Dendritic cell treated with granulocyte-macrophage colony-stimulating factor and Interleukin-4, amounts not matched to agents 40 ng/mL and 50 ng/mL, for 4 days (primary cell): ENCODE data around the gene POC1B.
A peak's percentile ranks its signal among the peaks of the same experiment; 100 is the strongest.
"Not testable (repeated sequence)": the region's sequence is repeated elsewhere in the genome, so short reads cannot be mapped to it uniquely, and the experiment has no call there.

Experiments used
- H3K27ac Mint-ChIP-seq: one replicate; pipeline ENCODE4 v1.8.0; 2022; ENCODE audit warnings: mild to moderate bottlenecking, mixed read lengths
- H3K27me3 Mint-ChIP-seq: one replicate; pipeline ENCODE4 v1.8.0; 2022; ENCODE audit warnings: mild to moderate bottlenecking, mixed read lengths
- H3K36me3 Mint-ChIP-seq: one replicate; pipeline ENCODE4 v1.8.0; 2022; ENCODE audit warnings: low read depth, mixed read lengths
- H3K4me1 Mint-ChIP-seq: one replicate; pipeline ENCODE4 v1.8.0; 2022; ENCODE audit warnings: low read depth, mixed read lengths
- H3K4me3 Mint-ChIP-seq: one replicate; pipeline ENCODE4 v1.8.0; 2022; ENCODE audit warnings: mild to moderate bottlenecking, moderate library complexity, mixed read lengths
- H3K9me3 Mint-ChIP-seq: one replicate; pipeline ENCODE4 v1.8.0; 2022; ENCODE audit warnings: mixed read lengths
- intact Hi-C: fragments of 100-400 bp; cut with micrococcal nuclease; formaldehyde crosslinking; loops from one replicate; pipeline ENCODE4 v1.15.0; 2022

POC1B gene

DNA sequence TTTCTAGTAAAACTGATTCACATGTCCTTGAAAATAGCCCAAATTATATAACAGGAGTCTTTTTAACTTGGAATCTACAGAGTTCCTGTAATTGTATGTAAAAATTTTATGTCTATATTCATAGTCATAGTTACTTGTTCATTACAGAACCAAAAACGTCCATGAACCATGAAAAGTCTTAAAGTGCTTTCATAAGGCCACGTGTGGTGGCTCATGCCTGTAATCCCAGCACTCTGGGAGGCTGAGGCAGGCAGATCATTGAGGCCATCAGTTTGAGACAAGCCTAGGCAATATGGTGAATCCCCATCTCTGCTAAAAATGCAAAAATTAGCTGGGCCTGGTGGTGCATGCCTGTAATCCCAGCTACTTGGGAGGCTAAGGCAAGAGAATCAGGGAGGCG, 49.6 kb downstream of the POC1B start:
- Mint-ChIP-seq H3K27me3 (no peaks in the 10 kb centered on the region), H3K27ac (no peak overlapping the region), H3K9me3 (no peaks in the 10 kb centered on the region), H3K4me1 (peaks cover 11% of the 10 kb centered on the region), H3K4me3 (no peak overlapping the region), H3K36me3 (peaks cover 7% of the 10 kb centered on the region)
- intact Hi-C loops, result no loop called here

DNA sequence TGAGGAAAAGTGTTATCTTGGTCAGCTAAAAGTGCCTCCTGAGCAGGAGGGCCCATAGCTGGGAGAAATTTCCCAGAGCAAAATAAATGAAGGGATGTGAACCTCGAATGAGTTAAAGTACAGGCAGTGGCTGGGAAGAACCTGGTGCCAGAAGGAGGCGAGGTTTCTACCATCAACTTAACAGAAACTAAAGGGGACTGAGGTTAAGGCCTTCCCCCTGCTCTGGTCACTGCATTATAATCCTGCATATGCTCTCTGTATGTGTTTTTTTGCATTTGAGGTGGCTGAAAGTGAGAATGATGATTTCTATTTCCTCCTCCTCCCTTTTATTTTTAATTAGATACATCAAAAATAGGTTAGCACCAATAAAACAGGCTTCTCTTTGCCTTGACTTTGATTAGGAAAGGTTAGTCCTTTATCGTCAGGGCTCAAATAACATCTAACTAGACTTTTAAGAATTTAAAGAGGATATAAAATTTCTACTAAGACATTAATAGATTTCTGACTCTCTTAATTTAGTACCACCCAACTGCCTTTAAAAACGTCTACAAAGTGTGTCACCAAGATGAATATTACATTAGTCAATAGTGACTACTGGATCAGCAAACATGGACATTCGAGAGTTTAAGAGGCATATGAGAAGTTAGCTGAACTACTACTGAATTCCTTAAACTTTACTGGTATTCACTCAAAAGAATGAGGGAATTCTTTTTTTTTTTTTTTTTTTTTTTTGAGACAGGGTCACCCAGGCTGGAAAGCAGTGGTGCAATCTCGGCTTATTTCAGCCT, 50.5 kb downstream of the POC1B start:
- intact Hi-C loops, result no loop called here
- peaks cover 9% of the 10 kb centered on the region for H3K4me1 Mint-ChIP-seq
- H3K9me3 Mint-ChIP-seq, result no peaks in the 10 kb centered on the region
- no peak overlapping the region for H3K4me3 Mint-ChIP-seq
- no peak overlapping the region for H3K27ac Mint-ChIP-seq
- peaks cover 7% of the 10 kb centered on the region for H3K36me3 Mint-ChIP-seq
- no peaks in the 10 kb centered on the region for H3K27me3 Mint-ChIP-seq

DNA sequence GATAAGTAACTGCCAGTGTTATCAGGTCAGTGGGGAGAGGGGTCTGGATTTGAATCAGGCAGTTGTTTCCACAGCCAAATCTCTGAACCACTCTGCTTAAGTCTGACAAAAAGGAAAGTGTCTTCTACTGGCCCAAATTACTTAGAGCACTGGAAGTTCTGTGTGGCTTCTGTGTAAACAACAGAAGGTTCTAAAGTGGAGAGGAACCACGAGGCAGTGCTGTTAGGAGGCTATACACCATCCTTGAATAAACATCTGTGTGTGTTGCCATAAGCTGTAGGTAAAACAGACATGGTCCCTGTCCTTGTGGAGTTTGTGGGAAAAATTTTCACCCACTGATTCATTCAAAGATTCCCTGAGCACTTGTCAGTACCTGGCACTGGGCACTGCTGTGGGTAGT, 51.2 kb downstream of the POC1B start:
- no peaks in the 10 kb centered on the region for H3K9me3 Mint-ChIP-seq
- H3K4me1 Mint-ChIP-seq, result peaks cover 11% of the 10 kb centered on the region
- peaks cover 7% of the 10 kb centered on the region for H3K36me3 Mint-ChIP-seq
- intact Hi-C loops, result loop anchor here (5.0 kb wide), 1 partner anchor 1468 kb away; no protein-coding TSS in a partner anchor
- no peaks in the 10 kb centered on the region for H3K27me3 Mint-ChIP-seq
- H3K4me3 Mint-ChIP-seq, result no peak overlapping the region
- H3K27ac Mint-ChIP-seq, result no peak overlapping the region

DNA sequence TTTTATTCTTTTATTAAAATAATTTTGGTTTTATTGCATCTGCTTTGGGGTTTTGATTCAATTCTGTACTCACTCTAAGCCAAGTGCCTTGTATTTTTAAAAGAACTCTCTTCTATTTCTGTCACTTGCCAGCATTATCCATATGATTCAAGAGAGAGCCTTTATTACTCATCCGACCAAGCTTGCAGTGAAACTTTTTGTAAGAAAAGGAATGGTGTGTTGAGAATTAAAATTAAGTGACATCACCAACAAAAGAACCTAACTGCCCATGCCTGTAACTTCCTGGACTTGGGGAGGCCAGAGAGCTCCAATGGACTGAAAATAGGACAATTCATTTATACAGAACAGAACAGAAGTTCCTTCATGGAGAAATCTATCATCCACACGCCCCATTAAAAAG, 53.3 kb downstream of the POC1B start:
- intact Hi-C loops, result loop anchor here (5.0 kb wide), 1 partner anchor 1470 kb away; no protein-coding TSS in a partner anchor
- no peak overlapping the region for H3K27ac Mint-ChIP-seq

DNA sequence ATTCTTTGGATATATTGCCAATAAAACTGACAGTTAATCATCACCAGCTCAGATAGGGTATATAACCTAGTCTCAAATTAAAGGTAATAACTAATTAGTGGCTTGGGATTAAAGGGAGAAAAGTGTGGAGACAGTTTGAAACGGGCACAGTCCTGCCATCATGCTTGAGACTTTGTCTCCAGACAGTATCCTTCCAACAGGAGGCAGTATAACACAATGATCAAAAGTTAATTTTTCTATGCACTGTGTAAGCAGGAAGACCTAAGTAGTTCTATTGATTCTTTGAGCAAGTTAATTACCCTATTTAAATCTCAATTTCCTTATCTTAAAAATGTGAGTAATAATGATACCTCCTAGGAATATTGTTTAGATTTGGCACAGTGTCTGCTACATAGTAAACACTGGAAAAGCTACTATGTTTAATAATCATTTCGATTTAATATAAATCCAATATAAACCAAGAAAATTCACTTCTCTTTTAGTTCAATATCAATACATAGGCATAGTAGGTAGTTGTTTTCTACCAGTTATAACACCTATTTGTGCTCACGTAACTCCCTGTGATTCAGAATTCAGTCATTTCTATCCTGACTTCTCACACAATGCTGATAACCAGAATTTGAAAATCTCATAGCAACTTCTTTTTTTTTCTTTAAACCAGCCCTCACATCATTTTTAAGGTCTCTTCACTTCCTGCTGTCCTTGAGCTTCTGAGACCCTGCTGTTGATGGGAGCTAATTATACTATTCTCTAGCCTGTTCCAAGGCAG, 54.9 kb downstream of the POC1B start:
- Mint-ChIP-seq H3K36me3 (peaks cover 7% of the 10 kb centered on the region), H3K4me1 (peaks cover 20% of the 10 kb centered on the region), H3K9me3 (no peaks in the 10 kb centered on the region), H3K27me3 (no peaks in the 10 kb centered on the region), H3K27ac (no peak overlapping the region), H3K4me3 (no peak overlapping the region)
- intact Hi-C loops, result loop anchor here (1.0 to 5.0 kb wide), 2 partner anchors 58 to 1471 kb away; no protein-coding TSS in a partner anchor

More for the DNA sequence above, 53.3 kb downstream of the POC1B start:
- no peak overlapping the region for H3K4me3 Mint-ChIP-seq
- peaks cover 7% of the 10 kb centered on the region for H3K36me3 Mint-ChIP-seq
- peaks cover 24% of the 10 kb centered on the region for H3K4me1 Mint-ChIP-seq
- H3K27me3 Mint-ChIP-seq, result no peaks in the 10 kb centered on the region
- no peaks in the 10 kb centered on the region for H3K9me3 Mint-ChIP-seq

DNA sequence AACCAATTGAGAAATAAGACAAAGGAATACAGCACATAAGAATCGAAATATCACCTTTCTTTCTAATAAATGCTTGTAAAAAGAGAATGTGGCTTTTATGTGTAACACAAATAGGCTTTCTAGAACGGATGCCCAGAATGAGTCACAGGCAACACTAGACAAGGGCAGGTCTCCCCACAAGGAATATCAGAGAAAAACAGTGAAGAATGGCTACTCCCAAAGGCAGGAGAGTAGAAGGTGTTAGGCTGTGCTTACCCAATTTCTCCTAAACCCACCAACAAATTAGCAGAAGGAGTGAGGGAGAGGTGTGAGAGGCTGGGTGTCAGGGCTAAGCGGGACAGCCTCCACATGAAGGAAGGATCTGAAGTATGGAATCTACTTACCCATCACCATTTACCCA, 56.5 kb downstream of the POC1B start:
- H3K36me3 Mint-ChIP-seq, result no peaks in the 10 kb centered on the region
- intact Hi-C loops, result loop anchor here (5.0 kb wide), 1 partner anchor 432 kb away; no protein-coding TSS in a partner anchor
- peaks cover 20% of the 10 kb centered on the region for H3K4me1 Mint-ChIP-seq
- H3K9me3 Mint-ChIP-seq, result no peaks in the 10 kb centered on the region
- no peak overlapping the region for H3K4me3 Mint-ChIP-seq
- H3K27me3 Mint-ChIP-seq, result no peaks in the 10 kb centered on the region
- no peak overlapping the region for H3K27ac Mint-ChIP-seq

DNA sequence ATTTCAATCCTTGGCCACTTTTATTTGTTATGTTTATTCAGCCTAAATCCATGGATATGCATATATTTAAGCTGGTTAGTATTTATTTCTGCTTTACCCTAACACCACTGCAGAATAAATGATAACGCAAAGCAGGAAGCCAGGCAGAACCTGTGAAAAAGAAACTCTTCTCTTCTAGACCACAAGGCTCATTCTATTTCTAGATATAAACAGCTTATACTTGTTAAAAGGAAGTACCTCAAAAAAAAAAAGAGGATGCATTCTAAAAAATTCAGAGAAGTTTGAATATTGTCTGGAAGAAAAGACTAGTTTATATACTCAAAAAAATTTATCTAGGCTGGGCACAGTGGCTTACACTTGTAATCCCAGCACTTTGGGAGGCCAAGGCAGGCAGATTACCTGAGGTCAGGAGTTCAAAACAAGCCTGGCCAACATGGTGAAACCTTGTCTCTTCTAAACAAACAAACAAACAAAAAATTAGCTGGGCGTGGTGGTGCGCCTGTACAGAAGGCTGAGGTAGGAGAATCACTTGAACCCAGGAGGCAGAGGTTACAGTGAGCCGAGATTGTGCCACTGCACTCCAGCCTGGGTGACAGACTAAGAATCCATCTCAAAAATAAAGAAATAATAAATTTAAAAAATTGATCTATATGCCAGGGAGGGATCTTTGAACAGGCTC, 57.1 kb downstream of the POC1B start:
- no peaks in the 10 kb centered on the region for H3K27me3 Mint-ChIP-seq
- H3K36me3 Mint-ChIP-seq, result no peaks in the 10 kb centered on the region

DNA sequence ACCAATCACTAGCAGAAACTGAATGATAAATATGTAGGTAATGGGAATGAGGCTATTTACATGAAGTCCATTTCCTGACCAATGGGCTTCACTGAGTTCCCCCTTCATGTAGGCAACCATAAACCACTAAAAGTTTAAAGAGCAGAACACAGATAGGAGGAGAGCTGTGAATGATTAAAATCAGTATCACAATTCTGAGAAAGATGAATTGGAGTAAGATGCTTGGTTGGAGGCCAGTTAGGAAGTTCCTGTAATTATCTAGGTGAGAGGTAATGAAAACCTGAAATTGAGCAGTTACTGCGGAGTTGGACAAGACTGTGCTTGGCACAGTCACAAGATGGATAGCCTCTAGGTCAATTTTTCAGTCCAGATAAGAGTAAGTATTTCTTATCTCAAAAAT, 57.8 kb downstream of the POC1B start:
- Mint-ChIP-seq H3K4me1 (peaks cover 20% of the 10 kb centered on the region), H3K27ac (no peak overlapping the region), H3K9me3 (no peaks in the 10 kb centered on the region), H3K36me3 (no peaks in the 10 kb centered on the region), H3K27me3 (no peaks in the 10 kb centered on the region), H3K4me3 (no peak overlapping the region)
- intact Hi-C loops, result loop anchor here (5.0 kb wide), 1 partner anchor 431 kb away; no protein-coding TSS in a partner anchor

More for the DNA sequence above, 57.1 kb downstream of the POC1B start:
- H3K9me3 Mint-ChIP-seq, result no peaks in the 10 kb centered on the region
- no peak overlapping the region for H3K4me3 Mint-ChIP-seq
- peak overlapping the region; percentile 39 for H3K27ac Mint-ChIP-seq
- intact Hi-C loops, result loop anchor here (5.0 kb wide), 1 partner anchor 431 kb away; no protein-coding TSS in a partner anchor
- H3K4me1 Mint-ChIP-seq, result peaks cover 20% of the 10 kb centered on the region

DNA sequence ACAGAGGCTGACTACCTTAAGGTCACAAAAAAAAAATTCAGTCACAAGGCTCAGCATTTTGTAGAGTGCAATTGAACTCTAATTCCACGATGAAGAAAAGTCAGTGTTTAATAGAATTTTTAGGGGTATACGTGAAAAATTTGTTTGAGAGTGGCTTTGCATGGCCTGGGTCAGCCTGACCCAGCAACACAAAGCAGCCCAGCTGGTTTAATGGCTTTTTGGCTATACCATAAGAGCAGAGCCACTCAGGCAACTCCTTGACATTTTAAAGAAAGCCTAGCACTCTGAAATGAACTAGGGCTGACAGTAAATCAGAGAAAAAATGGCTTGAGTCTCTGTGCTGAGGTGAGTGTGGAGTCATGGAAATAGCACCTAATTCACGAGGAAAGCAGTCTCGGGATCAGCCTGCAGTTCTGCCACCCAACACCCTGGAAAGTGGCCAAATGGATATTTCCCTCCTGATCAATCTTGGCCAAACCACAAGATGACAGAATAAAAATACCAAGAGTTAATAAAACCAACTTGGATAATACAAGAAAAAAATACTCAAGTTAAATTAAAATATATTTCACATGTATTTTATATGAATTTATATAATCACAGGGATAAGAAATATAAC, 60.8 kb downstream of the POC1B start:
- H3K4me1 Mint-ChIP-seq, result peaks cover 27% of the 10 kb centered on the region

DNA sequence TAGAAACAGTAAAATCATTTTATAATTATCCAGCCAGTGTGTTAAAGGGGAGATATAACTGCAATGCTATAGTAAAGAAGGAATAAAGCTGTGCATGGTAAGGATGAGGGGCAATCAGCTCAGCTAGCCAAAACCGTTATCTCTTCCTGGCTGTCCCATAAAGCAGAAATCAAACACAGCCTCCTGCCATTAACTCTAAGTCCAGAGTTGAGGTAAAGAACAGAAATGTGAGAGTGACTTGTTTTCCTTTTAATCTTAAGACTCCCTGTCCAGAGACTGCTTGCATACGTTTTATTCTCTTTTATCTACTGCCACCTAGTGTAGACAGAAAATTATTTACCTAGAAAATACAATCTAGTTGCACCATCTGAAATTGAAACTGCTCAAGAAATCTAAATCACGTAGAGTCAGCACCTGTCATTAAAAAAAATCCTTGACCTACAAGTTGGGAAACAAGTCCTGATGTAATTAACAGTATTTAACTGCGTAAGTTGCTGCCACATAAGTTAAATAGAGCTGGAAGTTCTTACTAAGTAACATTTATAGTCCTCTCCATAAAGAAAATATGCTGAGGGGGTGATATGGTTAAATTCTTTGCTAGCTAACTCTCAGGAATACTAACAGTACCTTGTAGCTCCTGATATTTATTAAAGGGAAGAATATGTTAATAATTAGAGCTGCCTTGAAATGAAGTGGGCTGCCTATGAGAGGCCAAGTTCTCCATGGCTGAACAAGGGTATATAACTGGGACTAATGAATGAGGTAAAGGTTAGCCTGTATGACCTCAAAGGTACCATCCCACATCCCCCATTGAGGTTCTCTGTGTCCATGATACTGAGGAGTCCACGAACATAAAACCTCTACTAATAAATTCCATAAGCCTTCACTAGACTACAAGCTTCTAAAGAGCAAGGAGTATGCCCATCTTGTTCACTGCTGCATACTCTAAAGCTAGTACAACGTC, 63.9 kb downstream of the POC1B start:
- intact Hi-C loops, result loop anchor here (1.0 to 2.0 kb wide), 3 partner anchors 109 to 443 kb away; partner anchors contain the start of gene DUSP6
- Mint-ChIP-seq H3K27me3 (no peaks in the 10 kb centered on the region), H3K4me1 (peaks cover 7% of the 10 kb centered on the region), H3K9me3 (no peaks in the 10 kb centered on the region), H3K36me3 (no peaks in the 10 kb centered on the region), H3K4me3 (no peak overlapping the region), H3K27ac (no peak overlapping the region)

More for the DNA sequence above, 60.8 kb downstream of the POC1B start:
- Mint-ChIP-seq H3K27me3 (no peaks in the 10 kb centered on the region), H3K27ac (no peak overlapping the region), H3K9me3 (no peaks in the 10 kb centered on the region), H3K4me3 (no peak overlapping the region), H3K36me3 (no peaks in the 10 kb centered on the region)
- intact Hi-C loops, result loop anchor here (5.0 kb wide), 1 partner anchor 428 kb away; no protein-coding TSS in a partner anchor

DNA sequence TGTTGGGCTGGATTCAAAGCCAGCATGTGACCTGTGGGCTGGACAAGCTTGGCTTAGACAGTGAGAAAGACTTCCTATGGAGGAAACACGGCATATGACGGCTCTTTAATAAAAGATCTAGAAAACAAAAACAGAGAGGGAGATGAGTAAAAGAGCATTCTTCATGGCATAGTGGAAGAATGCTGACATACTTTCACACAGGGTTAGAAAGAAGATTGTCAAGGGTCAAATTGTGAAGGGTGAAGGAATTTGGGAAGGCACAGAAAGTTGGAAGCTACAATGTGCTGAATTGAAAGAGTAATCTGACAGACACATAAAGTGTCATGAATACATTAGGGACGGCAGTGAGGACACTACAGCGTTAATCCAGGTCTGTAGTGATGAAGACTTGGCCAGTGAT, 64.7 kb downstream of the POC1B start:
- Mint-ChIP-seq H3K4me3 (no peak overlapping the region), H3K27ac (no peak overlapping the region)

DNA sequence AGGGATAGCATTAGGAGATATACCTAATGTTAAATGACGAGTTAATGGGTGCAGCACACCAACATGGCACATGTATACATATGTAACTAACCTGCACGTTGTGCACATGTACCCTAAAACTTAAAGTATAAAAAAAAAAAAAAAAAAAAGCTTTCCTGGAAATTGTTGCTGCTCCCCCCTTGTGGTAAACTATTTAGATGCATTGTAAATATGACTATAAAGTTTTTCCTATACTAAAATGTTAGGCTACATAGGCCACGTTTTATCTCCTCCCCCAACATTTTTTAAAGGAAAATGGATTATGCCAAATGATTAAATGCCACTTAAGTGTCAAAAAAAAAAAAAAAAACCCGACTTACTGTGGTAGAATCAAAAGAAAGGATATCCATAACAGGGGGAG, 66.6 kb downstream of the POC1B start:
- H3K9me3 Mint-ChIP-seq, H3K4me3 Mint-ChIP-seq, H3K27ac Mint-ChIP-seq, H3K27me3 Mint-ChIP-seq, H3K36me3 Mint-ChIP-seq: not testable (repeated sequence)
- intact Hi-C loops, result loop anchor here (5.0 kb wide), 2 partner anchors 42 to 192 kb away; no protein-coding TSS in a partner anchor
- H3K4me1 Mint-ChIP-seq, result peaks cover 10% of the 10 kb centered on the region

More for the DNA sequence above, 64.7 kb downstream of the POC1B start:
- intact Hi-C loops, result loop anchor here (1.0 to 2.0 kb wide), 3 partner anchors 108 to 442 kb away; partner anchors contain the start of gene DUSP6
- Mint-ChIP-seq H3K9me3 (no peaks in the 10 kb centered on the region), H3K4me1 (peaks cover 7% of the 10 kb centered on the region), H3K36me3 (no peaks in the 10 kb centered on the region), H3K27me3 (no peaks in the 10 kb centered on the region)
